T-helper 2 cell (primary cell): Measurements from ENCODE around the gene POU3F2.

Experiments used
- DNase-seq, 5 experiments: peaks; one replicate each; pipeline versions ENCODE4 v3.0.0 to v3.0.0-alpha.2; 2012 to 2022

The POU3F2 gene

GRCh38 chr6:98844244-98845210 lies 10.2 kb downstream of the POU3F2 start:
- no peak for DNase-seq

GRCh38 chr6:98845211-98846020 lies 11.0 kb downstream of the POU3F2 start:
- peak in 4 of 5 experiments; percentile 30 to 62 (median 49) for DNase-seq

GRCh38 chr6:98846021-98846380 lies 11.6 kb downstream of the POU3F2 start:
- no peak for DNase-seq

GRCh38 chr6:98847416-98847778 lies 13.0 kb downstream of the POU3F2 start:
- DNase-seq, result no peak

GRCh38 chr6:98847779-98848538 lies 13.6 kb downstream of the POU3F2 start:
- no peak for DNase-seq

DNA sequence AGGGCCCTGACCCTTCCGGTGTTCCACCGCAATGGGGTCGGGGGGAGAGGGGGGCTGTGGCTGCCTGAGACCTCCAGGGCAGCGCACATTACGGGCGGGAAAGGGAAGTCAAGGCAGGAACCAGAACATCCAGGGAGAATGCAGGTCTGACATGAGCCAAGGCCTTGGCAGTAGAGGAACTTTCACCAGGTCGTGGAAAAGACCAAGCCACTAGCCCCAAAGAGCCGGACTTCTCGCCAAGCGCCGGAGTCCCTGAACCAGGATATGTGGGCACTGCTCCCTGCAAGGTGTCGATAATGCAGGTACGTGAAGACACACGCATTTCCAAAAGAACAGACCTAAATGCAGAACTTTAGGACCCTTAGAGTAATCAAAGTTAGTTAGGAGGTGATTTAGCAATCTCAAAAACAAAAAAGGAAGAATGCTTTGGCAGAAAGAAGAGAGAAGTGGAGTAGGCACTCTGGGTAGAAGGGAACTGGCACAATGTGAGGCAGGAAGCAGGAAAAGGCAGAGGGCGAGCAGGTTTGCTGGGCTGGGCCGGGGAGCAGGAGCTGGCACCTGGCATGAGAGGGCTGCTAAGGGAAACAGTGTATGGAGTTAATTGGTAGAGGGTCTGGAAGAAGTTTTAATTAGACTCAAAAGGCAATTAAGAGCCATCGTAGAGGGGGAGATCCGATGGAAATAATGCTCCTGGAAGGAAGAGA lies 14.3 kb downstream of the POU3F2 start:
- DNase-seq, result no peak

- DNase-seq, result no peak
These were observed 30.1 kb downstream of the POU3F2 start for GRCh38 chr6:98864497-98864896.

DNA sequence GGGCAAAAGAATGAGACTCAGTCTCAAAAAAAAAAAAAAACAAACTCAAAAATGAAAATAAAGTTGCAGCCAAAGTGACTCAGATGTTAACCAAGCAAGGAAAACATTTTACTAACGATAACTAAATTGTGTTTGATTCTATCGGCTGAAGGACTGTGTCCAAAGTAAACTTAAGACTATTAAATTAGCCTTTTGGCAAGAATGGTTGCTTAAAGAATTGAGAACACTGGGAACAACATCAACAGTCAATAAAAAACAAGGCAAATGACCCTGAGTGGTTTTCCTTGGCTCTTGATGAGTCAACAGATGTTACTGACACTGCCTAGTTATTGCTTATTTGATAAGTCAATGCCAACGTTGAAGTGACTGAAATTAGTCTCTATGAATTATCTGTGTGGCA lies 36.7 kb downstream of the POU3F2 start:
- DNase-seq, result no peak

GRCh38 chr6:98871821-98872220 lies 37.4 kb downstream of the POU3F2 start:
- DNase-seq, result no peak

DNA sequence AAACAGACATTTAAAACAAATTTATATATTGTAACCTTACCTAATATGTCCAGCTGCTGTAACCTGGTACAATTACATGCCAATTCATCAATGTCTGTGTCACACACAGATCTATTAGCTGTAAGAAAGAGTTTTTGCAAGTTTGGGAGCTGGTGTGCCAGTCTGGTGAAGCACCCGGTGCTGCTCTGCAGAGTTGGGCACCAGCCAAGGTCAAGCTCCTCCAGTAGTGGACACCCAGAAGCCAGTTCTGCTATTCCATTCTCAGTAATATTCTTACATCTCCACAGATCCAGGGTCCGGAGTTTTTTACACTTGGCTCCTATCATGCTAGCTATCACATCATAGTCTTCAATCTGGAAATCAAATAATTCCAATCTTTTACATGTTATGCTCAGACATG lies 41.0 kb downstream of the POU3F2 start:
- DNase-seq, result no peak

GRCh38 chr6:98877250-98877649 lies 42.9 kb downstream of the POU3F2 start:
- DNase-seq, result no peak

DNA sequence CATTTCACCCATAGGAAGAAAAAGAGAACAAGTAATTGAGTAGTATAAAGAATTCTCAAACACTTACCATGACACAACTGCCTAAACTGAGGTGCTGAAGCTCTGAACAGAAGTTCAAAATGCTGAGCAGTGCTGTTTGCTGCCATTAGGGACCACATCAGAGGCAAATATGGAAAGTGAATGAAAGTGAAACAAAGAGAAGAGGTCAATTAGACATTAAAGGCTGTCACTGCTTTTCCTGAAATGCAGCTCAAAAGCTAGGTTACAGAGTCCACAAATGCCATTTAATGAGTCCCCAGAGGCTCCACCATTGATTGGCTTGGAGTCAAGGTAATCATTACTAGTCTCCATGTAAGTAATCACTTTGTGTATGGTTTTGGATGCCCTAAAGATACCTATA lies 46.1 kb downstream of the POU3F2 start:
- DNase-seq, result peak in 1 of 5 experiments; percentile 14

- no peak for DNase-seq
These were observed 51.0 kb downstream of the POU3F2 start for GRCh38 chr6:98885330-98885729.

DNA sequence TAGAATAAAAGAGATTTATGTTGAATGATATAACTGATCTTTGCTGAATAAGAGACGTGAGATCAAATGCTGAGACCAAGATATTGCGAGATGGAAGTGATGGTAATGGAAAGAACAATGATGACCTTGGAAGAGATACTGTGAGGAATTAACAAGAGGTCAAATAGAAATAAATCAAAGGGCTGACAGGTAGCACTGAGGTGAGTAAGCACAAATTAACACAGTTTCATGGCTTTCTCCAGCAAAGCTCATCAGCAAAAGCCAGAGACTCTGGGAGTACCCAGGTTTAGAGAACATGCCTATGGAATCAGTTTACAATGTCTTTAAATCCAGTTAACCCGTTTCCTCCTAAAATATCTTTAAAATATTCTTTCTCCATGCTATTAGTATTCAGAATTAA lies 53.3 kb downstream of the POU3F2 start:
- no peak for DNase-seq
